SK-N-SH treated with all-trans-retinoic acid at 6 μM for 48 hours (cell line): ENCODE data around the gene ZNF260.

Source experiments
- ATAC-seq: fragments of 200-7000 bp; cut with Tn5 transposase; 3 replicates; pipeline ENCODE4 v1.9.1; 2020; ENCODE audit warnings: mild to moderate bottlenecking, moderate library complexity
- ARNTL ChIP-seq: fragments of 450-650 bp; formaldehyde crosslinking; IDR thresholded peaks from 2 replicates; pipeline ENCODE4 v1.5.0; 2020; ENCODE audit warnings: low read depth, mild to moderate bottlenecking, moderate library complexity, borderline replicate concordance
- BACH2 ChIP-seq: fragments of 250-450 bp; sonication (Bioruptor Pico); IDR thresholded peaks from 2 replicates; pipeline ENCODE4 v1.9.0; 2021; ENCODE audit warnings: mild to moderate bottlenecking, borderline replicate concordance
- CREB5 ChIP-seq: fragments of 250-450 bp; sonication (Bioruptor Pico); IDR thresholded peaks from 2 replicates; pipeline ENCODE4 v1.5.1; 2020; ENCODE audit warnings: low read depth, mild to moderate bottlenecking, moderate library complexity
- CSDC2 ChIP-seq: fragments of 250-450 bp; sonication (Bioruptor Pico); IDR thresholded peaks from 2 replicates; pipeline ENCODE4 v1.5.0; 2020; ENCODE audit warnings: mild to moderate bottlenecking, moderate library complexity
- ESRRG ChIP-seq: fragments of 250-450 bp; sonication (Bioruptor Pico); IDR thresholded peaks from 2 replicates; pipeline ENCODE4 v1.6.1; 2021; ENCODE audit warnings: mild to moderate bottlenecking
- GLIS3 ChIP-seq: fragments of 250-450 bp; sonication (Bioruptor Pico); IDR thresholded peaks from 2 replicates; pipeline ENCODE4 v1.5.0; 2020; ENCODE audit warnings: mild to moderate bottlenecking, moderate library complexity
- OSR1 ChIP-seq: fragments of 250-450 bp; sonication (Bioruptor Pico); IDR thresholded peaks from 2 replicates; pipeline ENCODE4 v1.8.0; 2022; ENCODE audit warnings: moderate library complexity, mild to moderate bottlenecking, inconsistent platforms
- PATZ1 ChIP-seq: fragments of 250-450 bp; sonication (Bioruptor Pico); IDR thresholded peaks from 2 replicates; pipeline ENCODE4 v1.8.0; 2020; ENCODE audit warnings: mild to moderate bottlenecking, moderate library complexity, borderline replicate concordance
- POU6F1 ChIP-seq: fragments of 250-450 bp; sonication (Bioruptor Pico); IDR thresholded peaks from 2 replicates; pipeline ENCODE4 v1.8.0; 2021; ENCODE audit warnings: low read depth, mild to moderate bottlenecking, moderate library complexity, borderline replicate concordance
- PPARA ChIP-seq: fragments of 250-450 bp; sonication (Bioruptor Pico); IDR thresholded peaks from 2 replicates; pipeline ENCODE4 v1.5.0; 2020; ENCODE audit warnings: mild to moderate bottlenecking, borderline replicate concordance
- RARB ChIP-seq: fragments of 250-450 bp; sonication (Bioruptor Pico); IDR thresholded peaks from 2 replicates; pipeline ENCODE4 v1.8.0; 2021; ENCODE audit warnings: mild to moderate bottlenecking, moderate library complexity
- SNAI2 ChIP-seq: fragments of 250-450 bp; sonication (Bioruptor Pico); IDR thresholded peaks from 2 replicates; pipeline ENCODE4 v1.5.0; 2020; ENCODE audit warnings: mild to moderate bottlenecking, moderate library complexity
- TCF4 ChIP-seq: fragments of 250-450 bp; sonication (Bioruptor Pico); IDR thresholded peaks from 2 replicates; pipeline ENCODE4 v1.8.0; 2021; ENCODE audit warnings: mild to moderate bottlenecking, moderate library complexity, borderline replicate concordance
- TOX ChIP-seq: fragments of 250-450 bp; sonication (Bioruptor Pico); IDR thresholded peaks from 2 replicates; pipeline ENCODE4 v1.8.0; 2021; ENCODE audit warnings: mild to moderate bottlenecking, moderate library complexity, borderline replicate concordance
- TSHZ2 ChIP-seq: fragments of 250-450 bp; sonication (Bioruptor Pico); IDR thresholded peaks from 2 replicates; pipeline ENCODE4 v1.5.0; 2020; ENCODE audit warnings: mild to moderate bottlenecking, moderate library complexity
- ZC3H10 ChIP-seq: fragments of 250-450 bp; sonication (Bioruptor Pico); IDR thresholded peaks from 2 replicates; pipeline ENCODE4 v1.5.1; 2021; ENCODE audit warnings: mild to moderate bottlenecking, moderate library complexity
- ZFP3 ChIP-seq: fragments of 250-450 bp; sonication (Bioruptor Pico); IDR thresholded peaks from 2 replicates; pipeline ENCODE4 v1.5.0; 2020; ENCODE audit warnings: mild to moderate bottlenecking, moderate library complexity
- ZFP30 ChIP-seq: fragments of 450-650 bp; formaldehyde crosslinking; IDR thresholded peaks from 2 replicates; pipeline ENCODE4 v1.5.0; 2022; ENCODE audit warnings: mild to moderate bottlenecking, moderate library complexity
- ZNF565 ChIP-seq: fragments of 450-650 bp; formaldehyde crosslinking; conservative IDR thresholded peaks from 2 replicates; pipeline ENCODE4 v1.5.0; 2020; ENCODE audit warnings: low read depth, mild to moderate bottlenecking, moderate library complexity
- ZNF70 ChIP-seq: fragments of 450-650 bp; formaldehyde crosslinking; IDR thresholded peaks from 2 replicates; pipeline ENCODE4 v1.5.0; 2020; ENCODE audit warnings: mild to moderate bottlenecking, moderate library complexity
- ZNF8 ChIP-seq: fragments of 450-650 bp; formaldehyde crosslinking; IDR thresholded peaks from 2 replicates; pipeline ENCODE4 v1.5.0; 2020; ENCODE audit warnings: mild to moderate bottlenecking, moderate library complexity

ZNF260 gene

GRCh38 chr19:36573895-36574720 lies 46.0 kb upstream of the ZNF260 start:
- no peak for TF ChIP-seq SNAI2 (CRISPR knock-in tag)
- TF ChIP-seq ZNF70 (CRISPR knock-in tag) = no peak
- TF ChIP-seq ZFP30 (CRISPR knock-in tag) = no peak
- TF ChIP-seq RARB (CRISPR knock-in tag) = no peak
- TF ChIP-seq ZC3H10 (CRISPR knock-in tag) = no peak
- no peak for TF ChIP-seq POU6F1 (CRISPR knock-in tag)
- TF ChIP-seq BACH2 = no peak
- no peak for TF ChIP-seq ZNF565
- TF ChIP-seq TOX (CRISPR knock-in tag) = no peak
- no peak for TF ChIP-seq CSDC2 (CRISPR knock-in tag)
- TF ChIP-seq ARNTL (CRISPR knock-in tag) = no peak
- TF ChIP-seq PPARA (CRISPR knock-in tag) = no peak
- no peak for TF ChIP-seq PATZ1
- no peak for TF ChIP-seq ZNF8 (CRISPR knock-in tag)
- TF ChIP-seq OSR1 (CRISPR knock-in tag) = no peak
- no peak for TF ChIP-seq ESRRG
- ATAC-seq = peak; percentile 51

GRCh38 chr19:36573020-36573894 lies 45.2 kb upstream of the ZNF260 start, which contains the start of gene ZNF529:
Gene ZNF529 (minus strand): TSS chr19:36573292. CDS start chr19:36572346, 946 bp downstream.
- ATAC-seq = peak; percentile 97
- TF ChIP-seq GLIS3 (CRISPR knock-in tag) (no peak), ZNF70 (CRISPR knock-in tag) (no peak), CSDC2 (CRISPR knock-in tag) (no peak), BACH2 (no peak), ARNTL (CRISPR knock-in tag) (no peak), PATZ1 (no peak), ZFP3 (CRISPR knock-in tag) (peak; percentile 63; the same call in 1 of the 2 replicates), ZNF565 (no peak), CREB5 (CRISPR knock-in tag) (no peak), TOX (CRISPR knock-in tag) (no peak), ZC3H10 (CRISPR knock-in tag) (no peak), OSR1 (CRISPR knock-in tag) (no peak), TCF4 (no peak), POU6F1 (CRISPR knock-in tag) (no peak), RARB (CRISPR knock-in tag) (no peak), PPARA (CRISPR knock-in tag) (no peak), TSHZ2 (CRISPR knock-in tag) (peak; percentile 41; the same call in 1 of the 2 replicates), SNAI2 (CRISPR knock-in tag) (no peak)
